Astrocyte (in vitro differentiated cells and primary cell): ENCODE measurements around the gene PDE3A.

ENCODE experiments used
- CTCF ChIP-seq: IDR thresholded peaks from 2 replicates; pipeline ENCODE4 v1.5.1; 2011; ENCODE audit warnings: low read depth, mild to moderate bottlenecking, inconsistent platforms, low read length, moderate library complexity; ENCODE audit not compliant: insufficient read depth
- EZH2 ChIP-seq: IDR thresholded peaks from 2 replicates; pipeline ENCODE4 v1.6.1; 2012; ENCODE audit warnings: mild to moderate bottlenecking, low read length, inconsistent platforms; ENCODE audit not compliant: insufficient read depth

GRCh38 chr12:20641106-20641505, 272.8 kb downstream of the PDE3A start:
- TF ChIP-seq CTCF: no peak
- TF ChIP-seq EZH2: no peak
